Gastrocnemius medialis (tissue), 4 donors: ENCODE results near the gene SLC12A9.

Experiments used
- POLR2A ChIP-seq, 2 donors: fragments of 450-650 bp; IDR thresholded peaks; one replicate each; pipeline ENCODE4 v1.6.1; 2017; ENCODE audit warnings: antibody characterized with exemption in 2 of 2, mild to moderate bottlenecking in 2 of 2, moderate library complexity in 2 of 2
- TF ChIP-seq, protein P1 (sequence below), 5 experiments: fragments of 450-650 bp in 3 of 5; fragments of 200-600 bp in 2 of 5; sonication (generic) in 2 of 5; IDR thresholded peaks in 4 of 5; conservative IDR thresholded peaks in 1 of 5; 1 replicate in 4 of 5; 2 replicates in 1 of 5; pipeline ENCODE4 v1.5.1; 2016 to 2019; ENCODE audit warnings: antibody characterized with exemption in 5 of 5, mild to moderate bottlenecking in 3 of 5, moderate library complexity in 3 of 5

DNA sequence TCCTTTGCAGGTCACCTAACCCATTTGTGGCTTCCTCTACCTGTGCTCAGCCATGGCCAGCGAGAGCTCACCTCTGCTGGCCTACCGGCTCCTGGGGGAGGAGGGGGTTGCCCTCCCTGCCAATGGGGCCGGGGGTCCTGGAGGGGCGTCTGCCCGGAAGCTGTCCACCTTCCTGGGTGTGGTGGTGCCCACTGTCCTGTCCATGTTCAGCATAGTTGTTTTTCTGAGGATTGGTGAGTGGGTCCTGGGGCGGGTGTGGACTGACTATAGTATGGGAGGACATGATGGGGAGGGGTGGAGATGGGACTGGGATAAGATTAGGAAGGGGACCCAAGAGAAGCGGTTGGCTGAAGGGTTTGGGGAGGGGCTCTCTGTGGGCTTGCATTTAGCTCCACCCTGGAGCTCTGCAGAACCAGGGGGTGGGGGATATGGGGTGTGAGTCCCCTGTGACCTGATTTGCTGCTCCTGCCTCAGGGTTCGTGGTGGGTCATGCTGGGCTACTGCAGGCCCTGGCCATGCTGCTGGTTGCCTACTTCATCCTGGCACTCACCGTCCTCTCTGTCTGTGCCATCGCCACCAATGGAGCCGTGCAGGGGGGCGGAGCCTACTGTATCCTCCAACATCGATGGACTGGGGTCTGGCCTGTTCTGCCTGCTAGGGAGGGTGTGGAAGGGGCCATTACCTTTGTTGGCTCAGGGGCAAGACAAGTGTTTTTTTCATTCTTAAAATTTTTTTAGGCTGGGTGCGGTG, 1.8 kb downstream of the SLC12A9 start:
- no peak for TF ChIP-seq POLR2A (IDR thresholded peaks at IDR 0.05)
- TF ChIP-seq, protein P1, sequence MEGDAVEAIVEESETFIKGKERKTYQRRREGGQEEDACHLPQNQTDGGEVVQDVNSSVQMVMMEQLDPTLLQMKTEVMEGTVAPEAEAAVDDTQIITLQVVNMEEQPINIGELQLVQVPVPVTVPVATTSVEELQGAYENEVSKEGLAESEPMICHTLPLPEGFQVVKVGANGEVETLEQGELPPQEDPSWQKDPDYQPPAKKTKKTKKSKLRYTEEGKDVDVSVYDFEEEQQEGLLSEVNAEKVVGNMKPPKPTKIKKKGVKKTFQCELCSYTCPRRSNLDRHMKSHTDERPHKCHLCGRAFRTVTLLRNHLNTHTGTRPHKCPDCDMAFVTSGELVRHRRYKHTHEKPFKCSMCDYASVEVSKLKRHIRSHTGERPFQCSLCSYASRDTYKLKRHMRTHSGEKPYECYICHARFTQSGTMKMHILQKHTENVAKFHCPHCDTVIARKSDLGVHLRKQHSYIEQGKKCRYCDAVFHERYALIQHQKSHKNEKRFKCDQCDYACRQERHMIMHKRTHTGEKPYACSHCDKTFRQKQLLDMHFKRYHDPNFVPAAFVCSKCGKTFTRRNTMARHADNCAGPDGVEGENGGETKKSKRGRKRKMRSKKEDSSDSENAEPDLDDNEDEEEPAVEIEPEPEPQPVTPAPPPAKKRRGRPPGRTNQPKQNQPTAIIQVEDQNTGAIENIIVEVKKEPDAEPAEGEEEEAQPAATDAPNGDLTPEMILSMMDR (IDR thresholded peaks at IDR 0.05 in 4 of 5, conservative IDR thresholded peaks at IDR 0.05 in 1 of 5), result no peak
